HG03442 (cell line): ENCODE measurements around the gene ANKRD29.

Experiments
- ATAC-seq: cut with Tn5 transposase; IDR thresholded peaks from one replicate; pipeline ENCODE4 v1.9.1; 2021; ENCODE audit warnings: mild to moderate bottlenecking, moderate library complexity; ENCODE audit not compliant: unreplicated experiment

The ANKRD29 gene, protein sequence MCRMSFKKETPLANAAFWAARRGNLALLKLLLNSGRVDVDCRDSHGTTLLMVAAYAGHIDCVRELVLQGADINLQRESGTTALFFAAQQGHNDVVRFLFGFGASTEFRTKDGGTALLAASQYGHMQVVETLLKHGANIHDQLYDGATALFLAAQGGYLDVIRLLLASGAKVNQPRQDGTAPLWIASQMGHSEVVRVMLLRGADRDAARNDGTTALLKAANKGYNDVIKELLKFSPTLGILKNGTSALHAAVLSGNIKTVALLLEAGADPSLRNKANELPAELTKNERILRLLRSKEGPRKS

DNA sequence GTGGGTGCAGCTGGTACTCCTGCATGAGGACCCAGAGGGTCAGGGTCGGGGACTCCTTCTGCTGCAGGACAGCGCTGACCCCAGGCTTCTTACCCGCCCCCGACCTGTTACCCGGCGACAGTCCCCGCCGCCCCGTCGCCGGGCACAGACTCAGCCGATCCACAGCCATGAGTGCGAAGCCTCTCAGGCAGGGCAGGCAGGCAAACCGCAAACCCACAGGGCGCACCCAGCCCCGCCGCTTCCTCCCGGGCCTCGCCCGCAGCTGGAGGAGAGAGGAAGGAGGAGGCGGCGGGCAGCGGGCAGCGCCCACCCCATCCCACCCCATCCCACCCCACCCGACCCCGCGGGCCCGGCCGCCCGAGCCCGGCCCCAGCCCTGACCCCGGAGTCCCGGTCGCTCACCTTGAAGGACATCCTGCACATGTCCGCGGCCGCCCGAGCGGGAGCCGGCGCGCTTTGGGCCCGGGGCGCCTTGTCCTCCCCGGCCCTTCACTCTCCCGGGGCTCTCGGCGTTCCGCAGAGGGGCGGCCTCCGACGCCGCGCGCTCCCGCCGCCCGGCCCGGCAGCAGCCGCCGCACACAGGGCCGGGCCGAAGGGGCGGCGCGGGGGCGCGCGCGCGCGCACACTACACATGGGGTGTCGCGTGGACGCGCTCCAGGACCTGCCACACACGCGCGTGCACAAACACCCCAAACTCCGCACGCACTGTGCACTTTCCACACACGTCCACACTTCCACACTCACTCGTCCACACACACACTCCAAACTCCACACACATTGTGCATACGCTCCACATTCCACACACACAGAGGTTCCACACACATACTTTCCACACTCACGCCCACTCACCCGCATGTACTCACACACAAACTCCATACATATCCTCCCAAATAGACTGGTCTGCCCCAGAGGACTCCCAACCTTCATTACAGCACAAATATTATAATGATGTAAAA is at the start of gene ANKRD29:
Gene ANKRD29, minus strand, starts transcription at position 603 of the 955 bp plus-strand sequence. Its CDS starts 181 bp downstream, at position 422.
- no peak for ATAC-seq

DNA sequence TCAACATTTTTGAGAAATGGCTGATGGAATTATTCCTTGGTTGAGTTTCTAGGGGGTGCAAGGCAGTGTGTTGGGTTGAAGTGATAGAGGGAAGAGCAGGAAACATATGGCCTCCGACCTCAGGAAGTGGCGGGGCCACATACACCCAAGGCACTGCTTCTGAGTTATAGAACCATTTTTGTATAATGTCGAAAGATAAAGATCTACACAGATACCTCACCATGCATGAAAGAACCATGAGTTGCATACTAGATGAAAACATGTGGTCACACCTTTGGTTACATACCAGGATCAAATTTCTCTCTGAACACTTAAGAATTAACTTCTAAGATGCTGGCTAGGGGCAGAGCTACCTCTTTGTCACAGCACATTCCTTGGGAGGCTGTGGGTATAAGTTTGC is 49.7 kb upstream of the ANKRD29 start:
- no peak for ATAC-seq

DNA sequence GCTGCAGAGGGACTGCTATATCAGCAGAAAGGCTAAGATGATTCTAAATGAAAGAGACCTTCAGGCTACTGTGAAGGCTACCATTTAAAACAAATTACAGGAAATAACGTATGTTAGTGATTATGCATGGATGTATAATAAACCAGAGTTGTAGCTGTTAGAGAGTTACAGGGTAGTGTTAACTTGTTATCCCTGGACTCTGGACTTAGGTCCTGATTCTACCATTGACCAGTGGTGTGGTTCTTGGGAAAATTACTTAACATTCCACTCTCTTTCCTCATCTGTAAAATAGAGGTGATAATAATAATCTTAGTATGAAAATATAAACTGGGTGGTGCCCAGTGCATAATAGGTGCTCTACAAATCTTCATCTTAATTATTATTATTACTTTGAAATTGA is 48.7 kb upstream of the ANKRD29 start:
- no peak for ATAC-seq

GRCh38 chr18:23710946-23711345 is 48.2 kb upstream of the ANKRD29 start:
- ATAC-seq = no peak

DNA sequence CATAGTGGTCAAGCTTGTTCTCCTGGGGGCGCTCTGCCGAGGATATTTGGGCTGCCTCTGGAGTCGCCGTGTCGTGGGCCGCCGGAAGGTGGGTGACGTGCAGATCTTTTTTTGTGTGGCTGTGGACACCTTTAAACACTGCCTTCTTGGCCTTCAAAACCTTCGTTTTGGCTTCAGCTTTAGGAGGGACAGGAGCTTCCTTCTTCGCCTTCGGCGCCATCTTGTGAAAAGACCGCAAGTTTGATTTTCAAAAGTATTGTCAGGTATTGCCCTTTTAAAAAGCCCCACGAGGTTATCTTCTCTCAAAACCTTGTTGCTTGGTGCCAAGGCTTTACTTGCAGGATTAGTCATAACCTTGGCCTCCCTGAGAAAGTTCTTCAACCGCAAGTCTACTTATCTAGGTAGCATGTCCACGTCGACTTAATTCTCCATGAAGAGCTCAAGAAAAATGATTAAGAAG is 47.4 kb upstream of the ANKRD29 start:
- no peak for ATAC-seq

GRCh38 chr18:23706971-23707640 is 44.4 kb upstream of the ANKRD29 start:
- ATAC-seq = no peak

DNA sequence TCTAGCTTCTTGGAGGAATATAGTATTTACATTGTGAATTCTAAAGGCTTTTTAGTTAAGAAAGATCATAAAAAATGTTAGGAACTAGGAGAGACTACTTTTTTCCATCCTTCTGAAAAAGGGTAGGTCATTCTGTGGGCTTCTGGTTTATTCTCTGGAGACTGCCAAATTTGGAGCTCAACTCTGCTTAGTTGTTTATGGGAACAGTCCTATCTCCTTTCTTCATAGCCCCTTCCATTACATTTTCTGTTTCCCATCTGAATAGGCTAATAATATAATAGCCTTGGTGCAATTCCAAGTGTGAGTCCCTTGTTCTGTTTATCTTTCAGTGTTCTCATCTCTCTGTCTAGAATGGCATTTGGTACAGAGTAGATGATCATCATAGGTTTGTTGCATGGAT is 42.1 kb upstream of the ANKRD29 start:
- ATAC-seq = no peak

GRCh38 chr18:23703987-23704384 is 41.3 kb upstream of the ANKRD29 start:
- no peak for ATAC-seq

DNA sequence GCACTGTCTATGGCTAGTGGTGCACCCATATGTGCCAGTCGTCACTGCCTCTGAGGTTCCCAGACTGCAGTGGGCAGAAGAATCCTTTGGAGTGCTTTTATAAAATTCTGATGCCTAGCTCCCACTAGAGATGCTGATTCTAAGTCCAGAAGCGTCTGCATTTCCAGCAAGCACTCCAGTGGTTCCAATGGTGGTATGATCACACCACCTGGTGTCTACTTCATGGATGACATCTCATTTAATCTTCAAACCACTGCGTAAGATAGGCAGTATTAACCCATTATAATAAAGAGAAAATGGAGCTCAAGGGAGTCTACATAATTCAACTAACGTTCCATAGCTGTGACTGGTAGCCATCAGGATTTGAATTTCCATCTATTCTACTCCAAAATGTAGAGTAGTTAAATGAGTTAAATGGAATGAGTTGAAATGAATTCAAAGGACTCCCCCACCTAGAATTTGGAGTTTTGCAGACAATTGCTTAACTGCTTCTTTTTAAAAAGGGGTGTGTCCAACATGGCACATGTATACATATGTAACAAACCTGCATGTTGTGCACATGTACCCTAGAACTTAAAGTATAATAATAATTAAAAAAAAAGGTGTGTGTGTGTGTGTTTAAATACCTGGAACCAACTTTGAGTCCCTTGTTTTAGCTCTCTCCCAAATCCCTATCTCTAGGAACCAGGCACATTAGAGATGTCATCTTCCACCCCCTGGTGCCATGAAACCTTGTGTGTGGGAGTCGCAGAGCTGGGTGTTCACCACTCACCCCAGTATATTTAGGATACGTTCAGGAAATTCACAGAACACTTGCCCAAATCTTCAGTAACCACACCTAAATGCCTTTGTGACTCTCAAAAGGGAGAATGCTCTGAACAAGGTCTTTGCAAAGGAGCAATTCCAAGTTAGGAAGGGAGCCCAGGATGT is 40.6 kb upstream of the ANKRD29 start:
- no peak for ATAC-seq

- ATAC-seq = no peak
These were observed 39.9 kb upstream of the ANKRD29 start for GRCh38 chr18:23702606-23703005.

DNA sequence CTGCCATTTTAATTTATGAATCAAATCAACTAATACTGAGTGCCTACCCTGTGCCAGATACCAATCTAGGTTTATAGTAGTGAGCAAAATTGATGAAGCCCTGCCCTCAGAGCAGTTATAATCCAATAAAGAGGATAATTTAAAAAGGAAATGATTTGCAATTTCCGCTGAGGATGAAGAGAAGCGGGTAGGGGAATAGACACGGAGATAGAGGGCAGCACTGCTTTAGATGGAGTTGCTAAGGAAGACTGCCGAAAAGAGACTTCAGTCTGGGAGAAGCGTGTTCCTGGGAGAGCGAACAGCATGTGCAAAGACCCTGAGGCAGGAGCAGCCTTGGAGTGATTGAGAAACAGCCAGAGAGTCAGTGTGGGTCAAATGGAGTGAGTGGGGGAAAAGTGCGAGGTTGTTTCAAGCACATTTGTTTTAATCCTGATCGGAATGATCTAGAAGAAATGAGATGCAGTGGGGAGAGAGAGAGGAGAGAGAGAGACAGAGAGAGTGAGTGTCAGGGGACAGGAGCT is 38.9 kb upstream of the ANKRD29 start:
- ATAC-seq = no peak

DNA sequence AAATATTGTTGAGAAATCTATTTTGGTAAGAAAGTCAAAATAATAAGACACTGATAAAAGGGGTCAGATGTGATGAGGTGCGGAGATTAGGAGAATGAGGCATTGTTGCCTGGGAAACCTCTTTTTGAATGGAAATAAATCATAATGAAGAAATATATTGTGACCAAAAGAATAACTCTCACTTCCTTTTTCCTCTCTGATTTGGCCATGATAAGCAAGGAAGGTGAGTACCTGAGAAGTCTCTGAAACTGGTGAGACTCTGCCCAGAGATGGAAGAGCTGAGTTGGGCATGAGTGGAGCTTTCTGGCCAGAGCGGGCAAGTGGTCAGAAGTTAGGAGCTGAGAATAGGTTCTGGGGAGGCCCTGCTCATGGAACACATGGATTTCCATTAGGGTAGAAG is 38.3 kb upstream of the ANKRD29 start:
- no peak for ATAC-seq

DNA sequence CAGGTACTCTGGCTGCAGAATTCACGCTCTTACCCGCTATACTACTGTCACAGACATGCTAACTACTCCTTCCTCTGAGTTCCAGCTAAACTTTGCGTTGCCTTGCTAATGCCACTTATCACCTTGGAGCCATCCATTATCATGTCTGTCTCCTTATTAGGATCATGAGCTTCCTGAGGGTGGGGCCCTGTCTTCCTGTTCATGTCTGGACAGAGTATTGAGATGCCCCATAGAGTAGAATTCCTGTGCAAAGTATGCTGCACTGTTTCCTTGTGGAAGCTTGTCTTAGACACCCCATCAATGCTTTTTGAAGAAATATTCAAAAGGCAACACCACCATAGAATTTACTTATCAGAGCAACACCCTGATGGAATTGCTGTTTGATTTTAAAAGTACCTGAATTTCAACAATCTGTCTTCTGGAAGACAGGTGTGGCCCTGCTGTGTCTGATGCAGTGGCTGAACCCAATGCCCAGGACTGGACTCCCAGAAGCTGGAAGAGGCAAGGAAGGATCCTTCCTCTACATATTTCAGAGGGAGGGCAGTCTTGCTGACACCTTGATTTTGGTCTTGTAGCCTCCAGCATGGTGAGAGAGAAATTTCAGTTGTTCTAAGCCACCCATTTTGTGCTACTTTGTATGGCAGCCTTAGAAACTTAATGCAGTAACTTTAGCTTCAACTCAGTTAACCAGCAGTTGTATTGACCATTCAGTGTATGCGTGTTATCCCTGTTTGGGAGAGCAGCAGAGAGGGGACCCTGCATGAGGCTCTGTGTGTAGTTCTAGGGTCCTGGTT is 32.1 kb upstream of the ANKRD29 start:
- ATAC-seq = no peak

- ATAC-seq = no peak
These were observed 31.1 kb upstream of the ANKRD29 start for GRCh38 chr18:23693846-23694245.

DNA sequence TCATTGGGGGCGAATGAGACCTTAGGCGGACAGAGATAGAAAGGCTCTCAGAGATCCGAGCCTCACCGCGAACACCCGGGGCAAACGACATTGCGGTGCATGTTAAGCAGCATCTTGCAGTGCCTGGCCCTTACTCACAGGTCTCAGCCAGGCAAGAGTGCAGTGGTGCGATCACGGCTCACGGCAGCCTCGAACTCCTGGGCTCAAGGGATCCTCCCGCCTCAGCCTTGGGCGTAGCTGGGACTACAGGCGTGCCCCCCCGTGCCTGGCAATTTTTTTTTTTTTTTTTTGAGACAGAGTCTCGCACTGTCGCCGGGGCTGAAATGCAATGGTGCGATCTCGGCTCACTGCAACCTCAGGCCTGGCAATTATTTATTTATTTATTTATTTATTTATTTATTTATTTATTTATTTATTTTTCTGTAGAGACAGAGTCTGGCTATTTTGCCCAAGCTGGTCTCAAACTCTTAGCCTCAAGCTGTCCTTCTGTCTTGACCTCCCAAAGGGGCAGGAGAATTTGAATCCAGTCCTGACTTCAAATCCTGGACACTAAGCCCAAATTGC is 27.9 kb upstream of the ANKRD29 start:
- no peak for ATAC-seq

DNA sequence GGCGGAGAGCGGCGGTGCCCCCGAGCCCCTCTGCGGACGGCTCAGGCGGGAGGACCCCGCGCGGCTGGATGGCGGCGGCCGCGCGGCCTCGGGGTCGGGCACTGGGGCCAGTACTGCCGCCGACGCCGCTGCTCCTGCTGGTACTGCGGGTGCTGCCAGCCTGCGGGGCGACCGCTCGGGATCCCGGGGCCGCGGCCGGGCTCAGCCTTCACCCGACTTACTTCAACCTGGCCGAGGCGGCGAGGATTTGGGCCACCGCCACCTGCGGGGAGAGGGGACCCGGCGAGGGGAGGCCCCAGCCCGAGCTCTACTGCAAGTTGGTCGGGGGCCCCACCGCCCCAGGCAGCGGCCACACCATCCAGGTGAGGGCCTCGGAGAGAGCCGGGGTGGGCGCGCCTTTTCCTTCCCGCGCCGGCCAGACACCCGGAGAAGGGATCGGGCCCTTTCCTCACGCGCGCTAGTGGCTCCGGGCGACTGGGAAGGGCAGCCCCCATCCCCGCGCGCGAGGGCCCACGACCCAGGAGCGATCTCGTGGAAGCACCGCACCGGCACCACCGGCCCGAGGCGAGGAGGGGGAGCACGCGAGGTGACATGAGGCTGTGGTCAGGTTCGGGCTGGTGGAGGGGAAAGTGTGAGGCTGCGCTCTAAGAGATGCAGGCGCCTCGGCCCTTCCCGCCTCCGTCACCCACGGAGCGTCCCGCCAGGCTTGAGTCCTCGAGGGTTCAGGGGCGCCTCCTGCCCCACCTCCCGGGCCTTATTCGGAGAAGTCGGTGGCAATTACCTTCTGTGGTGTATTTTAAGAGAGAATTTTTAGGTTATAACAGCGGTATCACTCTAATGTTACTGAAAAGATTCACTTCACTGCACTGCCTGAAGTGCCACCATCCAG is 27.1 kb upstream of the ANKRD29 start:
- ATAC-seq = no peak

- no peak for ATAC-seq
These were observed 26.4 kb upstream of the ANKRD29 start, which contains the start of gene LAMA3 for GRCh38 chr18:23689031-23689615. Gene LAMA3 (plus strand): TSS chr18:23689453. CDS start chr18:23689684, 231 bp downstream.
